IPS DF 6.9 (cell line): ENCODE measurements around the gene KAZALD1.
A peak's percentile ranks its signal among the peaks of the same experiment; 100 is the strongest.

Experiments
- DNase-seq: peaks from one replicate; pipeline ENCODE4 v3.0.0-alpha.2; 2013; ENCODE audit warnings: low read depth, low spot score
- H3K27ac ChIP-seq: one replicate; pipeline ENCODE4 v1.5.1; 2013; ENCODE audit warnings: low read length, control low read depth
- H3K27me3 ChIP-seq: 2 replicates; pipeline ENCODE4 v1.6.1; 2013; ENCODE audit warnings: mild to moderate bottlenecking, low read length; ENCODE audit not compliant: control insufficient read depth, insufficient read depth
- H3K36me3 ChIP-seq: 2 replicates; pipeline ENCODE4 v1.6.1; 2013; ENCODE audit warnings: low read length; ENCODE audit not compliant: control insufficient read depth, insufficient read depth
- H3K4me1 ChIP-seq: 2 replicates; pipeline ENCODE4 v1.6.1; 2013; ENCODE audit warnings: low read length; ENCODE audit not compliant: control insufficient read depth, insufficient read depth
- H3K4me3 ChIP-seq: 2 replicates; pipeline ENCODE4 v1.5.1; 2013; ENCODE audit warnings: mild to moderate bottlenecking, low read length
- H3K9me3 ChIP-seq: 2 replicates; pipeline ENCODE4 v1.6.1; 2013; ENCODE audit warnings: low read length, inconsistent platforms; ENCODE audit not compliant: control insufficient read depth, insufficient read depth
- WGBS: extraction: QIAGEN DNeasy Blood & Tissue Kit; methylation state at CpG from one replicate; pipeline ENCODE4 v1.1.7; 2013; ENCODE audit warnings: mixed read lengths, missing lambda C conversion rate; ENCODE audit not compliant: insufficient read length, insufficient coverage; 5-methylcytosine and 5-hydroxymethylcytosine counted together

KAZALD1 gene

GRCh38 chr10:101040061-101040460 is 21.7 kb upstream of the KAZALD1 start:
- H3K27me3 ChIP-seq: peaks cover under 1% of the 10 kb centered on the region; the same call in 1 of the 2 replicates
- no peak for DNase-seq
- H3K4me1 ChIP-seq: peaks cover 3% of the 10 kb centered on the region; the same call in 1 of the 2 replicates
- no peaks in the 10 kb centered on the region for H3K9me3 ChIP-seq
- no peak overlapping the region for H3K27ac ChIP-seq
- no peaks in the 10 kb centered on the region for H3K36me3 ChIP-seq
- WGBS: no CpG with 5 or more reads among the region's 3 CpGs
- H3K4me3 ChIP-seq: no peak overlapping the region

- H3K27me3 ChIP-seq: peaks cover 5% of the 10 kb centered on the region
- no peak overlapping the region for H3K4me3 ChIP-seq
- no CpG with 5 or more reads among the region's 2 CpGs for WGBS
- no peaks in the 10 kb centered on the region for H3K36me3 ChIP-seq
- H3K27ac ChIP-seq: no peak overlapping the region
- DNase-seq: no peak
- H3K4me1 ChIP-seq: peaks cover 3% of the 10 kb centered on the region; the same call in 1 of the 2 replicates
- no peaks in the 10 kb centered on the region for H3K9me3 ChIP-seq
Measured at GRCh38 chr10:101040851-101041250, 20.9 kb upstream of the KAZALD1 start.

DNA sequence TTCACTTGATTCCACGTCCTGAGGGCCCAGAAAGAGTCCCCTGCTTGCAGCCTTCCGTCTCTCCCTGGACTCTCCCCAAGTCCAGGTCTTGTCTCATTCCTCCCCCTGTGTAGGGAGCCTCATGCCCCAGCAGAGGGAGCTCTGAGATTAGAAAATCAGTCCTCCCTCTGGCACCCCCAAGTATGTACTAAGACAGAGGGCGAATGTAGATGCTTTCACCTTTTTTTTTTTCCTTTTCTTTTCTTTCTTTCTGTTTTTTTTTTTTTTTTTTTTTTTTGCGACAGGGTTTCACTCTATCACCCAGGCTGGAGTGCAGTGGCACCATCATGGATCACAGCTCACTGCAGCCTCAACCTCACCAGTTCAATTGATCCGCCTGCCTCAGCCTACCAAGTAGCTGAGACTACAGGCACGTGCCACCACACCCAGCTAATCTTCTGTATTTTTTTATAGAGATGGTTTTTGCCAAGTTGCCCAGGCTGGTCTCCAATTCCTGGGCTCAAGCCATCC is 20.5 kb upstream of the KAZALD1 start:
- Histone ChIP-seq H3K27ac (no peak overlapping the region), H3K4me1 (peaks cover 3% of the 10 kb centered on the region; the same call in 1 of the 2 replicates), H3K4me3 (no peak overlapping the region), H3K36me3 (no peaks in the 10 kb centered on the region), H3K9me3 (no peaks in the 10 kb centered on the region), H3K27me3 (peaks cover 5% of the 10 kb centered on the region)
- no peak for DNase-seq
- WGBS: no CpG with 5 or more reads among the region's 6 CpGs

- Histone ChIP-seq H3K4me1 (peaks cover 6% of the 10 kb centered on the region; the same call in 1 of the 2 replicates), H3K27ac (no peak overlapping the region), H3K27me3 (peaks cover 12% of the 10 kb centered on the region), H3K9me3 (no peaks in the 10 kb centered on the region), H3K4me3 (no peak overlapping the region), H3K36me3 (no peaks in the 10 kb centered on the region)
- WGBS: no CpG with 5 or more reads among the region's 4 CpGs
- no peak for DNase-seq
Measured at GRCh38 chr10:101042118-101042517, 19.7 kb upstream of the KAZALD1 start.

DNA sequence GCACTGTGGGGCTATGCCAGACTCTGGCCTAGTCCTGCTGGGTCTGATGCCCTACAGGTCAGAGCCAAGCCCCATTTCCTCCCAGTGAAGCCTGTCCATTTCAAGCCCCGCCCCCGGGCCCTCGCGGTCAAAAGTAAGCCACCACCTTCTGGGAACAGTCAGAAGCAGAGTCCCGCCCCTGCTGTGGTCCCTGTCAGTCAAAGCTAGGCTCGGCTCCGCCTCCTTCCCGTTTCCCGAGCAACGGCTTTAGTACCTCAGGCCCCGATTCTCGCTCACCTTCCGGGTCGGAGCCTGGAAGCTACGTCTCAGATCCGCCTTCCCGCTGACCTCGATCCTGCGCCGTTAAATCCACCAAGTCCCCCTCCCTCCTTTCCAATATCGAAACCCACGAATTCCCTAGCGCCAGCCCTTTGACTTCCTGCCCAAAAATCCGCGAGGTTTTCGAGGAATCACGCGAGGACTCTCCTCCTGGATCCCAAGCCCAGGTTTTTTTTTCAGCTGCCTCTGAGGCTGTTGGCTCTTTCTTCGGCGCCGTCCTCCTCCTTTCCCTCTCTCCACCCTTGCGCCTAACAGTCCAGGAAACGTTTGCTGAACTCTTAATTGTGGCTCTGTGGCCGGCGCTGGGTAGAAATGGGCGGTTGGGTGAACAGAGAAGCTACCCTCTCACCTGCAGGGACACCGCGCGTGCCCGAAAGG is 19.0 kb upstream of the KAZALD1 start:
- Histone ChIP-seq H3K4me1 (peaks cover 6% of the 10 kb centered on the region; the same call in 1 of the 2 replicates), H3K27me3 (peaks cover 19% of the 10 kb centered on the region), H3K9me3 (no peaks in the 10 kb centered on the region), H3K36me3 (no peaks in the 10 kb centered on the region), H3K27ac (no peak overlapping the region), H3K4me3 (peak overlapping the region; percentile 56; the same call in 1 of the 2 replicates)
- no peak for DNase-seq
- no CpG with 5 or more reads among the region's 40 CpGs for WGBS

- Histone ChIP-seq H3K9me3 (no peaks in the 10 kb centered on the region), H3K4me1 (peaks cover 6% of the 10 kb centered on the region; the same call in 1 of the 2 replicates), H3K36me3 (no peaks in the 10 kb centered on the region), H3K27me3 (peaks cover 24% of the 10 kb centered on the region), H3K27ac (no peak overlapping the region), H3K4me3 (peak overlapping the region; percentile 56; the same call in 1 of the 2 replicates)
- DNase-seq: no peak
- no CpG with 5 or more reads among the region's 2 CpGs for WGBS
Measured at GRCh38 chr10:101043363-101043707, 18.5 kb upstream of the KAZALD1 start.

GRCh38 chr10:101044117-101044516 is 17.7 kb upstream of the KAZALD1 start:
- DNase-seq: no peak
- H3K4me3 ChIP-seq: no peak overlapping the region
- H3K27me3 ChIP-seq: peaks cover 32% of the 10 kb centered on the region
- no peaks in the 10 kb centered on the region for H3K9me3 ChIP-seq
- no peak overlapping the region for H3K27ac ChIP-seq
- peaks cover 6% of the 10 kb centered on the region; the same call in 1 of the 2 replicates for H3K4me1 ChIP-seq
- WGBS: no CpG with 5 or more reads among the region's 2 CpGs
- no peaks in the 10 kb centered on the region for H3K36me3 ChIP-seq

DNA sequence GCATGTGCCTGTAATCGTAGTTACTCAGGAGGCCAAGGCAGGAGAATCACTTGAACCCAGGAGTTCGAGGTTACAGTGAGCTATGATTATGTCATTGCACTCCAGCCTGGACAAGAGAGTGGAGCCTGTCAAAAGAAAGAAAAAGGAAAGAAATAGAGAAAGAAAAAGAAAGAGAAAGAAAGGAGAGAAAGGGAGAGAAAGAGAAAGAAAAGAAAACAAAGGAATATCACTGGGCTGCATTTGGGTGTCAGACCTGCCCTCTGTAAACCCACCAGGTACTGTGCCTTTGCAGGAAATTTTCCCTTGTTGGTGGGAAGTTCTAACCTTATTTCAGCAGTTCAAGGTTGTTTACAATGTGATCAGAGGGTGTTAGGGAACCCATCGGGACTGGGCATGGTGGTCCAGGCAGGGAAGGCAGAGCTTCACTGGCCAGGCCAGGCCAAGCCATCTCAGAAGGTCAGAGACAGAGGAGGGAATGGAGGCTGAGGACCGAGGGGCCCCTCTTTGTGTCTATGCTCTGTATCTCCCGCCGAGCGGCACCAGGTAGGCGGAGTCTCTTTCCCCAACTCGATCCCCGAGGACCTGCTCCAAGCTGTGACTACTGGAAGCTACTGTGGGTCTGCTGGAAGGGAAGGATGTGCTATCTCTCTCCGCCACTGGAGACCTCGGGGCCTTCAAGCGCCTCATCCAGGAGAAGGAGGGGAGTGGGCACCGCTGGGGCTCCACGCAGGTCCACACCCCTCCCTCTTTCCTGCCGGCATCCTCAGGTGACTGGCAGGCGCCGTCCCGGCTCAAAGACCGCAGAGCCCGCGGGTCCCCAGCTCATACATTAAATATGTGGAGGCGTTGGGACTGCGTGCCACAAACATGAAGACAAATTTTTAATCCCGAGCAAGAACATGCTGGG is 15.2 kb upstream of the KAZALD1 start:
- H3K9me3 ChIP-seq: no peaks in the 10 kb centered on the region
- peaks cover 11% of the 10 kb centered on the region for H3K4me1 ChIP-seq
- DNase-seq: no peak
- H3K36me3 ChIP-seq: no peaks in the 10 kb centered on the region
- peaks cover 49% of the 10 kb centered on the region for H3K27me3 ChIP-seq
- no CpG with 5 or more reads among the region's 25 CpGs for WGBS
- H3K4me3 ChIP-seq: no peak overlapping the region
- no peak overlapping the region for H3K27ac ChIP-seq

GRCh38 chr10:101047268-101047667 is 14.5 kb upstream of the KAZALD1 start:
- H3K4me1 ChIP-seq: peaks cover 11% of the 10 kb centered on the region
- no peak for DNase-seq
- no peak overlapping the region for H3K27ac ChIP-seq
- no peaks in the 10 kb centered on the region for H3K9me3 ChIP-seq
- WGBS: no CpG with 5 or more reads among the region's 16 CpGs
- no peak overlapping the region for H3K4me3 ChIP-seq
- no peaks in the 10 kb centered on the region for H3K36me3 ChIP-seq
- H3K27me3 ChIP-seq: peaks cover 49% of the 10 kb centered on the region
